Neural progenitor cell (in vitro differentiated cells): ENCODE results near the gene USP10.

Experiments
- EZH2 ChIP-seq: fragments of 200-600 bp; sonication (generic); IDR thresholded peaks from 2 replicates; pipeline ENCODE4 v1.6.1; 2017; ENCODE audit warnings: antibody characterized with exemption, mild to moderate bottlenecking, moderate library complexity
- TF ChIP-seq, protein P1 (sequence below): fragments of 200-600 bp; sonication (generic); IDR thresholded peaks from 2 replicates; pipeline ENCODE4 v1.5.1; 2017; ENCODE audit warnings: antibody characterized with exemption, mild to moderate bottlenecking

DNA sequence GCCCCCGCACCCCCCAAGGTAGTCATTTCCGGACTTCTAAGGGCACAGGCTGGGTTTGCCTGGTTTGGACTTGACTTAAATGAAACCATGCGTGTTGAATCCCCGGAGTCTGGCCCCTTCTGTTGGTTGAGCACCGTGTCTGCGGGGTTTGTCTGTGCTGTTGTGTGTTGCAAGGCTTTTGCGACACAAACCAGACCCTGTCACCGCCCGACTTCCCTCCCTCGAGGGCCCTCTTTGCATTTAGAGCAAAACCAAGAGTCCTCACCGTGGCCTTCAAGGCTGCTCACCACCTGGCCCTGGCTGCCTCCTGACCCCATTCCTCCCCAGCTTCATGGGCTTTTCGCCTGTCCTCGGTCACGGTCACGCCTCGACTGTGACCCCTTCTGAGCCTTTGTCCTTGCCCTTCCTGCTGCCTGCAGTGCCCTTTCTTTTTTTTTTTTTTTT, 127.4 kb downstream of the USP10 start:
- TF ChIP-seq, protein P1, sequence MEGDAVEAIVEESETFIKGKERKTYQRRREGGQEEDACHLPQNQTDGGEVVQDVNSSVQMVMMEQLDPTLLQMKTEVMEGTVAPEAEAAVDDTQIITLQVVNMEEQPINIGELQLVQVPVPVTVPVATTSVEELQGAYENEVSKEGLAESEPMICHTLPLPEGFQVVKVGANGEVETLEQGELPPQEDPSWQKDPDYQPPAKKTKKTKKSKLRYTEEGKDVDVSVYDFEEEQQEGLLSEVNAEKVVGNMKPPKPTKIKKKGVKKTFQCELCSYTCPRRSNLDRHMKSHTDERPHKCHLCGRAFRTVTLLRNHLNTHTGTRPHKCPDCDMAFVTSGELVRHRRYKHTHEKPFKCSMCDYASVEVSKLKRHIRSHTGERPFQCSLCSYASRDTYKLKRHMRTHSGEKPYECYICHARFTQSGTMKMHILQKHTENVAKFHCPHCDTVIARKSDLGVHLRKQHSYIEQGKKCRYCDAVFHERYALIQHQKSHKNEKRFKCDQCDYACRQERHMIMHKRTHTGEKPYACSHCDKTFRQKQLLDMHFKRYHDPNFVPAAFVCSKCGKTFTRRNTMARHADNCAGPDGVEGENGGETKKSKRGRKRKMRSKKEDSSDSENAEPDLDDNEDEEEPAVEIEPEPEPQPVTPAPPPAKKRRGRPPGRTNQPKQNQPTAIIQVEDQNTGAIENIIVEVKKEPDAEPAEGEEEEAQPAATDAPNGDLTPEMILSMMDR = no peak
- TF ChIP-seq EZH2 = no peak
